H1 (cell line): ENCODE results near the gene CTDSP1. TPM values are rescaled to one million over a fixed set of nuclear protein-coding genes. Genes with fewer than 3 reads are reported as not detected.

ENCODE experiments used
- EZH2 ChIP-seq: fragments of 200-600 bp; sonication (generic); IDR thresholded peaks from 2 replicates; pipeline ENCODE4 v1.7.1; 2012; ENCODE audit warnings: low read depth, mild to moderate bottlenecking, moderate library complexity, low read length, inconsistent platforms; ENCODE audit not compliant: severe bottlenecking
- GTF2F1 ChIP-seq: IDR thresholded peaks from 2 replicates; pipeline ENCODE4 v1.6.1; 2012; ENCODE audit warnings: low read depth, low read length, improper control_type of control experiment, borderline replicate concordance
- HDAC2 ChIP-seq, 2 experiments: fragments of 300-600 bp in 1 of 2; sonication (generic) in 1 of 2; IDR thresholded peaks; 2 replicates each; pipeline ENCODE4 v1.6.1; 2011 to 2012; ENCODE audit warnings: low read depth in 2 of 2, low read length in 2 of 2, mild to moderate bottlenecking in 2 of 2, moderate library complexity in 2 of 2, borderline replicate concordance in 1 of 2, inconsistent platforms in 1 of 2
- KDM1A ChIP-seq: fragments of 200-600, 300-600 bp; sonication (generic); IDR thresholded peaks from 2 replicates; pipeline ENCODE4 v1.7.1; 2016; ENCODE audit warnings: mild to moderate bottlenecking, low read length, borderline replicate concordance
- SIN3A ChIP-seq, 2 experiments: IDR thresholded peaks in 1 of 2; conservative IDR thresholded peaks in 1 of 2; 2 replicates each; pipeline ENCODE4 v1.6.1; 2011 to 2012; ENCODE audit warnings: low read length in 2 of 2, improper control_type of control experiment in 1 of 2, low read depth in 1 of 2, mild to moderate bottlenecking in 1 of 2
- SP2 ChIP-seq: IDR thresholded peaks from 2 replicates; pipeline ENCODE4 v1.6.1; 2012; ENCODE audit warnings: mild to moderate bottlenecking, low read length, inconsistent platforms
- ZNF274 ChIP-seq: IDR thresholded peaks from 2 replicates; pipeline ENCODE4 v1.7.0; 2012; ENCODE audit warnings: low read length, borderline replicate concordance; ENCODE audit errors: extremely low read depth
- polyA plus RNA-seq, 7 experiments: library from polyadenylated mRNA; depleted of rRNA in 3 of 7; stranded (reverse) in 5 of 7; unstranded in 2 of 7; fragments of >200 nt in 5 of 7; fragments of 200-250 nt in 2 of 7; gene quantifications; 1 replicate in 5 of 7; 2 replicates in 1 of 7; 4 replicates in 1 of 7; pipeline versions ENCODE4 v1.2.1 to v1.2.3, GENCODE V29; 2011 to 2013; ENCODE audit warnings: missing spikeins in 2 of 7, mixed read lengths in 2 of 7
- total RNA-seq: library from RNA; stranded (reverse); fragmentation: NEBNext Ultra II Directional; extraction: Animal tissue kit (Norgen Biotek cat#: 25700); gene quantifications from 2 replicates; pipeline ENCODE4 v1.2.1, GENCODE V29; 2021

The CTDSP1 gene
- total and polyA plus RNA-seq, 2 of the 8 experiments (the other 6 are each of a cell fraction or from before 2014, with no cell fraction given): 20.3 to 35.2 TPM

DNA sequence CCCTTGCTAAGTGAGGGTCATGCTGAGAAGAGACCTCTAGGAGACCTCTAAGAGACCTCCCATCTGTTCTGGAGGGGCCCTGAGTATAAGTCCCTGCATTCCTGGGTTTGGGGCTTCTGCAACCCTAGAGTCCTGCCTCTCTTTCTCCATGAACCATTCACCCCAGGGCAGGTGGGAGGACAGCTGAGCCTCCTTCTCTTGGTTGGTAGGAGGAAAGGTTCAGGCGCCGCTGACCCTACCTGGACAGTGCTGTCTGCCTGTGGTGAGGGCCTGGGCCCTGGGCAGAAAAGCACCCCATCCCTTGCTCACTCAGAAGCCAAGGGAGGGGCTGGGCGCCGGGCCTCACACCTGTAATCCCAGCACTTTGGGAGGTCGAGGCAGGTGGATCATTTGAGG is 18.7 kb downstream of the CTDSP1 start (continued):
- no peak for TF ChIP-seq HDAC2 (IDR thresholded peaks at IDR 0.05; ENCODE audit: borderline replicate concordance in 1 of 2, low read depth in 2 of 2, low read length in 2 of 2)
- TF ChIP-seq SP2: no peak
- TF ChIP-seq SIN3A (conservative IDR thresholded peaks at IDR 0.05 in 1 of 2, IDR thresholded peaks at IDR 0.05 in 1 of 2; ENCODE audit: low read depth in 1 of 2, low read length in 2 of 2): no peak
- TF ChIP-seq EZH2: no peak
- no peak for TF ChIP-seq ZNF274
- TF ChIP-seq KDM1A: no peak
- TF ChIP-seq GTF2F1: no peak
